Measurements from ENCODE around the gene FGF22.

The FGF22 gene

GRCh38 chr19:644789-645188, 5.1 kb downstream of the FGF22 start:
- no peak for DNase-seq

DNA sequence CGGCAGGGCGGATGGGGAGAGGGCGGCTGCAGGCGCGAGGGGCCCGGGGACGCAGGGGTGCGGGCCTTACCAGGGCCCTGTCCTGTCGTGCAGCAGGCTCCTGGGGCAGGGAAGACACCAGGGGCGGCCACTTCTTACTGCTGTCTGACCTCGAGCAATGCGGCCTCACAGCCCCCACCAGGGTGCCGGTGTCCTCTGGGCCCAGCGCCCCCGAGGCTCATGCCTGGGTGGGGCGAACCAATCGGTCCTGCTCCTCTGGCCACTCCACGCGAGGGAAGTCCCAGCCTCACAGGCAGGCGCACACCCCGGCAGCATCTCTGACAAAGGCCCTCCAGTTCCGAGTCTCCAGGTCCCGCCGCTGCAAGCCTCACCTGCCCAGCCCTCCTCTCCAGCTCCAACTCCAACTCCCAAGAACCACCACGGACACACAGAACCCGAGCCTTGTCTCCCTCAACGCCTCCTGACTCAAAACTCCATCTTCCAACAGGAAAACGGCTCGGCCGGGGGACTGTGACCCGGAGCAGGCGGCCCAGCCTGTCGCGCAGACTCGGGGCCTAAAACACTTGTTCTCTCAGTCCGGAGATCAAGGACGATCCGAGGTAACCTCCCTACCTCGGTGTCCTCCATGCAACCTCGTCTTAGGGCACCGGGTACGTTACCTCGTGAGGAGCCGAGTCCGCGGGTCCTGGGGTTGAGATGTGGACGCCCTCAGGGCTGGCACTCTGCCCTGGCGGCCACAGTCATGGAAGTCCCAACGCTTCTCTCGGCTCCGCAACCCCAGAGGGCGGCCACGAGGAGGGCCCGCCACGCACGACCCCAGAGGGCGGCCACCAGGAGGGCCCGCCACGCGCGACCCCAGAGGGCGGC, 6.5 kb downstream of the FGF22 start:
- no peak for DNase-seq

- no peak for DNase-seq
Measured at GRCh38 chr19:646779-647565, 7.3 kb downstream of the FGF22 start.

DNA sequence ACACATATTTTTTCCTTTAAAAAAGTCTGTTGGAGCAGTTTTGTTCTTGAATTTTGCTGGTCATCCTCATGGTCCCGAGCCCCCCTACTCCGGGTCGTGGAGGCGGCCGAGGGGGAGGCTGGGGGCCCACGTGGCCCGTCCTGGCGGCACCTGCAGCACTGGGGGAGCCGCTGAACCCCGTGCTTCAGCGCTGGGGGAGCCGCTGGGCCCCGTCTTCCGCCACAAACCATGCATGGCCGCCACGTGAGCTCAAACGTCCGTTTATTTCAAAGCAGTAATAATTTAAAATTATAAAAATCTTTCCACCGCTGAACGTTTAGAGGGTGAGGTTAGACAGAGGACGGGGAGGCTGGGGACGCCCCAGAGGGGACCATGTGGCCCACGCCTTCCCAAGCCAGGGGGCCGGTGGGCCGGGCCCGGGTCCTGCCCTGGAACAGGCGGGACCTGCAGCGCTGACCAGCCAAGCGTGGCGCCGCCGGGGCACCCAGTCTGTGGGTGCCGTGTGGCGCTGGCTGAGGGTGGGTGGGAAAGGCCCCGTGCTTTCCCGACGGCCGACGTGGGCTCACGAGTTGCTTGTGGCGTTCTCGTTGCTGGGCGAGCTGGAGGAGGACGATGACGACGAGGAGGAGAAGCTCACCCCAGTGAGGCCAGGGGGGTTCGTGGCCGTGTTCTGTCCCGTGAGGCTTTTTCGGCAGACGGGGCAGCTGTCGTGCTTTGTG, 8.0 kb downstream of the FGF22 start:
- no peak for DNase-seq

DNA sequence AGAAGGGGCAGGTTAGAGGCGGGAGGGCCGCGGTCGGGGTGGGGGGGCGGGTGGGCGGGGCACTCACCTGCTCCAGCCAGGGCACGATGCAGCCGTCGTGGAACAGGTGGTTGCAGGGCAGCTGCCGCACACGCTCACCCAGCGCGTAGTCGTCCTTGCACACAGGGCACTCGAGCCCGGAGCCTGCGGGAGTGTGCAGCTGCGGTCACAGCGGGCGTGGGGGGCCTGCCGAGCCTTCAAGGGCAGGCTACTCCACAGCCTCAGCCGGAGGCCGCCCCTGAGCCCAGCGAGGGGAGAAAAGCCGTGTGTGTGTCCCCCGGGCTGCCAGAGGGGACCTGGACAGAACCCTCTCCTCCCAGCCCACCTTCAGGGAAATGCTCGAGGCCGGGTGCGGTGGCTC, 8.6 kb downstream of the FGF22 start:
- DNase-seq = no peak

GRCh38 chr19:648904-649801, 9.5 kb downstream of the FGF22 start:
- no peak for DNase-seq

- DNase-seq = no peak
Measured at GRCh38 chr19:650121-650520, 10.4 kb downstream of the FGF22 start.

- no peak for DNase-seq
Measured at GRCh38 chr19:651114-651818, 11.6 kb downstream of the FGF22 start.

DNA sequence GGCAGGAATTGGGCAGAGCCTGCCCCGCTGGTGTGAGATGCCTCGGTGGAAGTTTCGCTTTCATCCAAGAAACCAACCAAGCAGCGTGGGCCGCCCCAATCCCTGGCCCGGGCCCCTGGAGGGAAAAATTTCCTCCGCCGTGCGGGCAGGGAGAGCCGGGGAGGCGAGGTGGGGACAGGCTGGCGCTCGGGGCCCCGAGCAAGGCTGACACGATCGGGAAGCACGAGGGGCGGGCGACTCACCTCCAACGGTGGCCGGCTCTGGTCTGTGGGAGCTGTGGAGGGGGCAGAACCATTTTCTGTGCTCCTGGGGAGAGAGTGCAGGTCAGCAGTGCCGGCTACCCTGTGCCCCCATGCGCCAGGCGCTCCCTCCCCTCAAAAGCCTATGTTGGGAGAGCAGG, 12.3 kb downstream of the FGF22 start:
- DNase-seq = no peak

- no peak for DNase-seq
Measured at GRCh38 chr19:652467-653389, 13.0 kb downstream of the FGF22 start.

DNA sequence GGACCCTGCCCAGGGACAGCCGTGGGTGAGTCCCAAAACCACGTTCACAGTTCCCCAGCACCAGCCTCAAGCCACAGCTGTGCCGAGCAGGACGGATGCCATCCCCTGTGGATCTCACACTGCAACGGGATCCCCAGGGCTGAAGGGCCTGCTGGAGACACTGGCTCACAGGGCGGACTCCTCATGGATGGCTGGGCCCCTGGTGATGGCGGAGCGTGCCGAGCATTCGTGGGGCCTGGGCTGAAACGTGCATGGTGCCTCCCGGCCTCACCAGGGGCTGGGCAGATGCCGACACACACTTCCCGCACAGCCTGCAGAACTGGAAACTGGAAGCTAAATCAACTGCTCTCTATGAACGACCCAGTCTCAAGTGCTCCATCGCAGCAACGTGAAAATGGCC, 13.7 kb downstream of the FGF22 start:
- DNase-seq = no peak

GRCh38 chr19:655691-656090, 16.0 kb downstream of the FGF22 start:
- DNase-seq = no peak

DNA sequence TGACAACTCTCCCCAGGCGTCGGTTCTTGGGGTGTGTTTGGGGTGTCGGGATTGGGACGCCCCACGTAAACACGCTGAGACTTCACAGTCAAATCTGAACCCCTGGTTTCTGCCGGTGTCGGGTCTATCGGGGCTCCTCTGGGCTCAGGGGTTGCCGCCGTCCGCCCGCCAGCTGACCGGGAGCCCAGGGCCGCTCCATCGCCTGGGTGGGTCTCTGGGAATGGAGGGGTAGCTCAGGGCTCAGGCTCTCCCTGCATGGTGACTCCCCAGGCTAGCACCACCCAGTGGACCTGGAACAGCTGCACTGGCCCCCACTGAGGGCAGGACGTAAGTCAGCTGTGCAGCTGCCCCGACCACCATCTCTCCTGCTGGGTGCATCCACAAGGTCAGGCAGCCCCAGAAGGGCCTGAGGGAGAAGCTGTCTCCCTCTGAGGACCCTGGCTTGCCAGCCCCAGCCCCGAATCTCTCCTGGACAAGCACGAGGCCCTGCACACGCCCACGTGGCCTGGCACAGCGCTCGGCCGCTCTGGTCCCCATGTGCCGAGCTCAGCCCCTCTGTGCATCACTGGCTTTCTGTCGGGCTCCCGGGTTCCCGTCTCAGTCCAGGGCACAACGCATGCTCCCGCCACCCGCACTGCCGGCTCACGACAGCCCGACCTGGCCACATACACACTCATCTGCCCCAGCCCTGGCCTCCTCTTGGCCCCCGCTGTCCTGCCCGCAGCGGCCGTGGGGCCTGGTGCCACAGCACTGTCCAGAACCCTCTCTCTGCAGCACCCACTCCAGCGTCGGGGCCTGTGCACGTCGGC, 17.3 kb downstream of the FGF22 start:
- DNase-seq = no peak

DNA sequence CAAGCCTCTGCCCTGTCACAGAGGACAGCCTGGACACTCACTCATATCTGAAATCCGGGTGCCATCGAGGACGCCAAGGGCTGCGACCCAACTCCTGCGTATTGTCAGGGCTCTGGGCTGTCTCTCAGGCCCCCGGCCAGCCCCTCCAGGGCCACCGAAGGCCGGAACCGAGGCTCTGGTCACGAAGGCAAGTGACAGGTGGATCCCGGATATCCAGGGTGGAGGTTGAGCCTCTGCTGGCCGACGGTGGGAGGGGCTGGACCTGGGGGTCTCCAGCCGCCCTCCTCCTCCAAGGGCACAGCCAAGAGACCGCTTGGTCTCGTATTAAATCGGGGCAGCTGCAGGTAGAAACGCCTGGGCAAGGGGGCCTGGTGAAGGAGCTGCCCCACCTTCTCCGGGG, 17.9 kb downstream of the FGF22 start:
- no peak for DNase-seq

DNA sequence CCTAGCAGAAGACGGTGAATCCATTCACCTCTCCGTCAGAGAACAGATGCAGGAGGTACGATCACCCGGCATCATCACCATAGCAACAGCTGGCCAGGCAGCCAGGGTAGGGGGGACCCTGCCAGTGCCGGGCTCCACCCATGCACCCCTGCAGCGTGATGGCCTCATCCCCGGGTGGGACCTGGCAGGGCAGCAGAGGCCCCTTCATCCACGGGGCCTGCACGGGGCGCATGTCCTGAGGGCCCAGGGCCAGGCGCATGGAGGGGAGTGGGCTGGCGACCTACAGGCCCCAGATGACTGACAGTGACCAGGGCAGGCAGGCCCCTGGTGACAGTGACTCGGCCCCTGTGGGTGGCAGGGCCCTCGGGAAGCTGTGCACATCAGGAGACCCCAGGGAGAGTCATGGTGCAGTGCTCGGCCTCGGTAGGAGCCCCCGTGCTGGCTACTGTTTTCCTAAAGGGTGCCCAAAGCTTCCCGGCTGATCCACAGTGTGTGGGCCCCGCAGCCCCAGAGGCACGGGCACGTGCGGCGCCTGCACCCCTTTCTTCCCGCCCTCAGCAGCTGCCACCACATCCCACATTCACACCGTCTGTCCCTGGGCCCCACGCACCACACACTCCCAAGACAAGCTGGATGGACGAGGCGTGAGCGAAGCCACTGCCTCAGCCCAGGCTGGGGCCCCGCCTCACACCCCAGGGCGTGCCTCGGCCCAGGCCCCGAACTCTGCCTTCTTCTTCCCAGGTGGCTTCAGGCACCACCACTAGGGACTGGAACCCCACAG, 18.6 kb downstream of the FGF22 start:
- DNase-seq = no peak

- no peak for DNase-seq
Measured at GRCh38 chr19:658916-659839, 19.5 kb downstream of the FGF22 start.

DNA sequence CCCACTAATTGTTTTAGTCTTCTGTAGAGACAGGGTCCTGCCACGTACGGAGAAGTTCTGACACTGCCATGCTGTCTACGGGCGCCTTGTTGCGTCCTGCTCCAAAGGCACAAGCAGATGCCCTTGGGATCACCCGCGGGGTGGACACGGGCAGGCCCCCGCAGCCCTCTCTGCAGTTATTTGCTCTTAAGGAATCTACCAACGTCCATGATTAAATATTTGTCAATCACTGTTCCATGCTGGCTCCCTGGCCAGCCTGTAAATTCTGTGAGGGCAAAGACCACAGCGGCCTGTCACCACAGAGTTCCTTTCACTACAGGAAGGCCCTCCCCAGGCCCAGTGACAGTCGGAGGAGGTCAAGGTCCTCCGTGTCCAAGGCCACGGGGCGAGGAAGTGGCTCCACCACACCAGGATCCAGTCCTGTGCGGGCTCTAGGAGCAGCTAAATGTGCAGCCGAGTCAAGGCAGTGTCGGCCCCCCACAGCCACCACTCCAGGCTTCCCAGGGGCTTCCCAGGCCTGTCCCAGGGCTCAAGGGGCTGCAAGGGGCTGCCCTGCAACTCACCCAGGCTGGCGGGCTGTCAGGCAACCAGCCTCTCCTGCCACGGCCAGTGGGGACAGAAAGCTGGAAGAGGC, 21.2 kb downstream of the FGF22 start:
- DNase-seq = no peak

Measured in NCI-H2107 (cell line).